A549 (cell line): ENCODE data around the gene GNAS.

ENCODE experiments used
- JUN ChIP-seq, 2 experiments: fragments of >200 bp; sonication (Bioruptor Twin); formaldehyde crosslinking; IDR thresholded peaks; 2 replicates in 1 of 2; 3 replicates in 1 of 2; pipeline ENCODE4 v1.6.1; 2016 to 2017
- KDM1A ChIP-seq: fragments of 200-600 bp; sonication (generic); IDR thresholded peaks from 2 replicates; pipeline ENCODE4 v1.6.1; 2016; ENCODE audit warnings: low read depth, mild to moderate bottlenecking
- MAZ ChIP-seq: fragments of 150-350 bp; IDR thresholded peaks from 2 replicates; pipeline ENCODE4 v1.6.1; 2014; ENCODE audit warnings: antibody characterized with exemption, low read depth, low read length, borderline replicate concordance
- RFX5 ChIP-seq: fragments of 450-650 bp; IDR thresholded peaks from 2 replicates; pipeline ENCODE4 v1.7.1; 2014; ENCODE audit warnings: antibody characterized with exemption, mild to moderate bottlenecking, moderate library complexity
- TF ChIP-seq, protein P1 (sequence below): fragments of >200 bp; sonication (Bioruptor Twin); formaldehyde crosslinking; IDR thresholded peaks from 3 replicates; pipeline ENCODE4 v1.5.1; 2016
- TF ChIP-seq, protein P2 (sequence below): fragments of 250-450 bp; sonication (Bioruptor Pico); IDR thresholded peaks from 2 replicates; pipeline ENCODE4 v1.5.0; 2021; ENCODE audit warnings: mild to moderate bottlenecking, moderate library complexity, borderline replicate concordance

DNA sequence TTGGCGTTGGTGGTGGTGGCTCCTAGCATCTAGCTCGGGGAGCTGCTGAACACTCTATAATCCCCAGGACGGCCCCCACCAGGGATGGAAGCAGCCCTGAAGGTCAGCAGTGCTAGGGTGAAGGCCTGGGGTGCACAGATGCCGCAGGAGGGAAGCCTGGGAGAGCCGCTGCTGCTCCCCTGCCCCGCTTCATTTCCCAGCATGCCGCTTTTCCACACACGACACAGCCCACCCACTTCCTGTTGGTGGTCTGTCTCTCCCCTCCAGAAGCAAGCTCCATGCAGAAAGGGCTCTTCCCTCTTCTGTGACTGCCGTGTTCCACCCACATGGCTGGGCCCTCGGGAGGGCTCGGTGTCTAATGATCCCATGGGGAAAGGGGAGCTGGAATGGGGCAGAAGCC is 37.1 kb upstream of the GNAS start:
- TF ChIP-seq, protein P1, sequence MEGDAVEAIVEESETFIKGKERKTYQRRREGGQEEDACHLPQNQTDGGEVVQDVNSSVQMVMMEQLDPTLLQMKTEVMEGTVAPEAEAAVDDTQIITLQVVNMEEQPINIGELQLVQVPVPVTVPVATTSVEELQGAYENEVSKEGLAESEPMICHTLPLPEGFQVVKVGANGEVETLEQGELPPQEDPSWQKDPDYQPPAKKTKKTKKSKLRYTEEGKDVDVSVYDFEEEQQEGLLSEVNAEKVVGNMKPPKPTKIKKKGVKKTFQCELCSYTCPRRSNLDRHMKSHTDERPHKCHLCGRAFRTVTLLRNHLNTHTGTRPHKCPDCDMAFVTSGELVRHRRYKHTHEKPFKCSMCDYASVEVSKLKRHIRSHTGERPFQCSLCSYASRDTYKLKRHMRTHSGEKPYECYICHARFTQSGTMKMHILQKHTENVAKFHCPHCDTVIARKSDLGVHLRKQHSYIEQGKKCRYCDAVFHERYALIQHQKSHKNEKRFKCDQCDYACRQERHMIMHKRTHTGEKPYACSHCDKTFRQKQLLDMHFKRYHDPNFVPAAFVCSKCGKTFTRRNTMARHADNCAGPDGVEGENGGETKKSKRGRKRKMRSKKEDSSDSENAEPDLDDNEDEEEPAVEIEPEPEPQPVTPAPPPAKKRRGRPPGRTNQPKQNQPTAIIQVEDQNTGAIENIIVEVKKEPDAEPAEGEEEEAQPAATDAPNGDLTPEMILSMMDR, result no peak
- no peak for TF ChIP-seq RFX5
- no peak for TF ChIP-seq JUN (IDR thresholded peaks at IDR 0.05)
- TF ChIP-seq, protein P2, sequence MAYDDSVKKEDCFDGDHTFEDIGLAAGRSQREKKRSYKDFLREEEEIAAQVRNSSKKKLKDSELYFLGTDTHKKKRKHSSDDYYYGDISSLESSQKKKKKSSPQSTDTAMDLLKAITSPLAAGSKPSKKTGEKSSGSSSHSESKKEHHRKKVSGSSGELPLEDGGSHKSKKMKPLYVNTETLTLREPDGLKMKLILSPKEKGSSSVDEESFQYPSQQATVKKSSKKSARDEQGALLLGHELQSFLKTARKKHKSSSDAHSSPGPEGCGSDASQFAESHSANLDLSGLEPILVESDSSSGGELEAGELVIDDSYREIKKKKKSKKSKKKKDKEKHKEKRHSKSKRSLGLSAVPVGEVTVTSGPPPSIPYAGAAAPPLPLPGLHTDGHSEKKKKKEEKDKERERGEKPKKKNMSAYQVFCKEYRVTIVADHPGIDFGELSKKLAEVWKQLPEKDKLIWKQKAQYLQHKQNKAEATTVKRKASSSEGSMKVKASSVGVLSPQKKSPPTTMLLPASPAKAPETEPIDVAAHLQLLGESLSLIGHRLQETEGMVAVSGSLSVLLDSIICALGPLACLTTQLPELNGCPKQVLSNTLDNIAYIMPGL, result no peak
- TF ChIP-seq KDM1A, result no peak
- no peak for TF ChIP-seq MAZ
